NCI-H510A treated with DMSO at 0.1 percent for 48 hours (cell line): ENCODE results near the gene HOXB8.

ENCODE experiments used
- DNase-seq: peaks from one replicate; lab custom pipeline; 2025; lab: John Stamatoyannopoulos, UW

HOXB8 gene

GRCh38 chr17:48596000-48596734 is 18.9 kb downstream of the HOXB8 start:
- no peak for DNase-seq

GRCh38 chr17:48595278-48595999 is 19.7 kb downstream of the HOXB8 start:
- DNase-seq: no peak

GRCh38 chr17:48594538-48595277 is 20.4 kb downstream of the HOXB8 start:
- DNase-seq: no peak

GRCh38 chr17:48593840-48594537 is 21.1 kb downstream of the HOXB8 start:
- DNase-seq: peak; percentile 98

GRCh38 chr17:48593126-48593829 is 21.8 kb downstream of the HOXB8 start, which contains the start of gene HOXB5:
Gene HOXB5, minus strand, starts transcription at chr17:48593779. Its CDS starts 97 bp downstream, at chr17:48593682.
- DNase-seq: no peak

GRCh38 chr17:48592577-48592976 is 22.5 kb downstream of the HOXB8 start:
- no peak for DNase-seq

GRCh38 chr17:48592057-48592514 is 23.0 kb downstream of the HOXB8 start:
- no peak for DNase-seq

- DNase-seq: no peak
Observed at GRCh38 chr17:48591255-48592056, 23.6 kb downstream of the HOXB8 start.

- no peak for DNase-seq
Observed at GRCh38 chr17:48590607-48591161, 24.4 kb downstream of the HOXB8 start.

GRCh38 chr17:48589831-48590606 is 25.1 kb downstream of the HOXB8 start, which contains the start of gene HOXB3:
Gene HOXB3, minus strand, starts transcription at chr17:48590241. Its CDS starts 37,767 bp downstream, at chr17:48552474.
- no peak for DNase-seq

- DNase-seq: no peak
Observed at GRCh38 chr17:48589060-48589830, 25.8 kb downstream of the HOXB8 start.

- DNase-seq: no peak
Observed at GRCh38 chr17:48588528-48588927, 26.6 kb downstream of the HOXB8 start.

- no peak for DNase-seq
Observed at GRCh38 chr17:48588074-48588415, 27.0 kb downstream of the HOXB8 start.

- peak; percentile 99 for DNase-seq
Observed at GRCh38 chr17:48587276-48588073, 27.6 kb downstream of the HOXB8 start.

GRCh38 chr17:48586355-48587258 is 28.5 kb downstream of the HOXB8 start:
- DNase-seq: no peak

- DNase-seq: no peak
Observed at GRCh38 chr17:48584223-48584741, 30.8 kb downstream of the HOXB8 start.
